HG03039 (cell line): ENCODE results near the gene EMC1.
"Not testable (repeated sequence)": the region's sequence is repeated elsewhere in the genome, so short reads cannot be mapped to it uniquely, and the experiment has no call there.

Experiments
- ATAC-seq: cut with Tn5 transposase; IDR thresholded peaks from one replicate; pipeline ENCODE4 v1.9.1; 2021; ENCODE audit warnings: mild to moderate bottlenecking, moderate library complexity; ENCODE audit not compliant: unreplicated experiment

The EMC1 gene

GRCh38 chr1:19196331-19196730 is 55.0 kb downstream of the EMC1 start:
- no peak for ATAC-seq

GRCh38 chr1:19193004-19193403 is 58.3 kb downstream of the EMC1 start:
- no peak for ATAC-seq

GRCh38 chr1:19191811-19192210 is 59.5 kb downstream of the EMC1 start:
- ATAC-seq = no peak

GRCh38 chr1:19190468-19190867 is 60.9 kb downstream of the EMC1 start:
- ATAC-seq = no peak

- ATAC-seq = no peak
Measured at GRCh38 chr1:19189270-19189669, 62.1 kb downstream of the EMC1 start.

- ATAC-seq = no peak
Measured at GRCh38 chr1:19187852-19188251, 63.5 kb downstream of the EMC1 start.

GRCh38 chr1:19186001-19186400 is 65.3 kb downstream of the EMC1 start:
- ATAC-seq = no peak

- no peak for ATAC-seq
Measured at GRCh38 chr1:19182223-19182622, 69.1 kb downstream of the EMC1 start.

GRCh38 chr1:19180265-19180657 is 71.1 kb downstream of the EMC1 start:
- not testable (repeated sequence) for ATAC-seq

GRCh38 chr1:19179597-19180264 is 71.6 kb downstream of the EMC1 start:
- ATAC-seq = no peak

GRCh38 chr1:19178734-19179398 is 72.5 kb downstream of the EMC1 start:
- no peak for ATAC-seq

- ATAC-seq = no peak
Measured at GRCh38 chr1:19177811-19178210, 73.5 kb downstream of the EMC1 start.

- no peak for ATAC-seq
Measured at GRCh38 chr1:19169642-19170041, 81.7 kb downstream of the EMC1 start.

- ATAC-seq = no peak
Measured at GRCh38 chr1:19167140-19167539, 84.2 kb downstream of the EMC1 start.

GRCh38 chr1:19166066-19166465 is 85.3 kb downstream of the EMC1 start:
- no peak for ATAC-seq
